ENCODE data around the gene DNAH14. TPM values are rescaled to one million over a fixed set of nuclear protein-coding genes. Genes with fewer than 3 reads are reported as not detected.

The DNAH14 gene
- total and polyA plus RNA-seq, 2 experiments from 2014 or later: 55.3 to 80.2 TPM

- TF ChIP-seq REST (IDR thresholded peaks at IDR 0.05; ENCODE audit: unreplicated experiment): no peak
- no peak for TF ChIP-seq CTCF (conservative IDR thresholded peaks at IDR 0.05; ENCODE audit: low read depth in 2 of 2)
Observed at GRCh38 chr1:225152061-225152460, 222.6 kb downstream of the DNAH14 start (continued).

GRCh38 chr1:225155555-225155954 lies 226.1 kb downstream of the DNAH14 start:
- H3K27ac ChIP-seq (ENCODE audit: low read depth): no peak overlapping the region
- H3K36me3 ChIP-seq (ENCODE audit: insufficient read depth): no peaks in the 10 kb centered on the region
- H3K9me3 Mint-ChIP-seq: no peaks in the 10 kb centered on the region
- no peak overlapping the region for H3K27ac Mint-ChIP-seq
- H3K27me3 ChIP-seq (ENCODE audit: insufficient read depth): no peaks in the 10 kb centered on the region
- H3K79me2 ChIP-seq (replicated peaks; ENCODE audit: insufficient read depth): no peaks in the 10 kb centered on the region
- no peaks in the 10 kb centered on the region for H3K9me2 ChIP-seq (ENCODE audit: insufficient read depth)
- no peaks in the 10 kb centered on the region for H3F3A ChIP-seq (replicated peaks; ENCODE audit: low read depth)
- no peaks in the 10 kb centered on the region for H3K36me3 Mint-ChIP-seq (ENCODE audit: low read depth)
- H3K4me1 Mint-ChIP-seq: peaks cover 7% of the 10 kb centered on the region; the same call in 2 of the 3 replicates
- H4K20me1 ChIP-seq (replicated peaks; ENCODE audit: insufficient read depth): no peaks in the 10 kb centered on the region
- H3K4me3 Mint-ChIP-seq: no peak overlapping the region
- no peak overlapping the region for H3K4me2 ChIP-seq
- ATAC-seq (no peak), DNase-seq (ENCODE audit: low spot score) (no peak)
- H3K27me3 Mint-ChIP-seq (ENCODE audit: insufficient read depth, low read depth, poor library complexity): no peaks in the 10 kb centered on the region
- no peak overlapping the region for H3K4me3 ChIP-seq
- no peaks in the 10 kb centered on the region for H3K4me1 ChIP-seq (ENCODE audit: insufficient read depth)
- no peak overlapping the region for H2AFZ ChIP-seq
- TF ChIP-seq JUNB (IDR thresholded peaks at IDR 0.05; ENCODE audit: unreplicated experiment): no peak
- no peak for TF ChIP-seq EZH2phosphoT487 (IDR thresholded peaks at IDR 0.05; ENCODE audit: unreplicated experiment)
- TF ChIP-seq EZH2 (IDR thresholded peaks at IDR 0.05; ENCODE audit: low read depth, unreplicated experiment): no peak
- TF ChIP-seq REST (IDR thresholded peaks at IDR 0.05; ENCODE audit: unreplicated experiment): no peak
- TF ChIP-seq ZNF462 (CRISPR knock-in tag; IDR thresholded peaks at IDR 0.05): no peak
- no peak for TF ChIP-seq NANOG (IDR thresholded peaks at IDR 0.05; ENCODE audit: borderline replicate concordance)
- no peak for TF ChIP-seq POLR2AphosphoS5 (IDR thresholded peaks at IDR 0.05; ENCODE audit: low read depth)
- TF ChIP-seq ETS1 (IDR thresholded peaks at IDR 0.05): no peak

Data from GM23338 (cell line).